NCI-H187 treated with DMSO at 0.1 percent for 48 hours (cell line): ENCODE results near the gene CTNS.
"Not testable (repeated sequence)": the region's sequence is repeated elsewhere in the genome, so short reads cannot be mapped to it uniquely, and the experiment has no call there.

ENCODE experiments used
- DNase-seq: peaks from one replicate; lab custom pipeline; 2025; lab: John Stamatoyannopoulos, UW

Gene CTNS

DNA sequence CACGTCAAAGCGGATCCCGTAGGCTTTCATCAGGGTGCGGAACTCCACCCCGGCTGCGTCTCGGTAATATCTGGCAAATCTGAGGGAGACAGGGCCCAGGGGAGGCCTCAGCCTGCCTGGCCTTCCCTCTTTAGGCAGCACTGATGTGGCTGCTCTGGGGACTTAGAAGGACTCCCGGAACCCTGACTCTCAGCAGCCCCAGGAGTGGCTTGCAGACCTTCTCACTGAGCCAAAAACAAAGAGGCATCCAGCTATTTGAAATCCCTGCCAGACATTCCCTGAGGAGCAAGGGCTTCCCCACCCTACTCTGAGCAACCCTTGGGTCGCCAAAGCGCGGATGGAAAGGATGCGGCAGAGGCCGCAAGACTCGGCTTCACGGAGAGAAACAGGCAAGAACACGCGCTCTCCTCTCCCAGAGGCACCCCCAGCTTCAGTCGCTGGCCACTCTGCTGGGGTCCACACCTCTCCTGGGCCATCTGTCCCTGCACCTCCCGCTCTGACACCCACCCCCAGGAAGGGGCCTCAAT, 51.5 kb downstream of the CTNS start:
- no peak for DNase-seq

DNA sequence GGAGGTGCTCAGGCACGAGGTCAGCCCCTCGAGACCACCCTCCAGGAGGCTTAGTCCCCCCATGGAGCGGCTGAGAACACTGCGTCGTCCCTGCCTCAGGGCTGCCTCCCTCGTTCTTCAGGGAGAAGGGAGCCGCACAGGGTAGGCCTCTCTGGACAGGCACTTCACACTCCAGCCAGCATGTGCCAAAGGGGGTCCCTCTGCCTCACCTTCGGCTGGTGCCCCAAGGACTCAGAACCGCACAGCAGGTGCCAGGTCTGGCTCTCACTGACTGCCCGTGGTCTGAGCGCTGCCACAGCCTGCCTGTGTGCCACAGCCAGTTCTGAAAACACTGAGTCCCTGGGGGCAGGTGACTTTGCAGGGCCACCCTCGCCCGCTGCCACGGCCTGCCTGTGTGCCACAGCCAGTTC, 52.3 kb downstream of the CTNS start:
- DNase-seq = no peak

DNA sequence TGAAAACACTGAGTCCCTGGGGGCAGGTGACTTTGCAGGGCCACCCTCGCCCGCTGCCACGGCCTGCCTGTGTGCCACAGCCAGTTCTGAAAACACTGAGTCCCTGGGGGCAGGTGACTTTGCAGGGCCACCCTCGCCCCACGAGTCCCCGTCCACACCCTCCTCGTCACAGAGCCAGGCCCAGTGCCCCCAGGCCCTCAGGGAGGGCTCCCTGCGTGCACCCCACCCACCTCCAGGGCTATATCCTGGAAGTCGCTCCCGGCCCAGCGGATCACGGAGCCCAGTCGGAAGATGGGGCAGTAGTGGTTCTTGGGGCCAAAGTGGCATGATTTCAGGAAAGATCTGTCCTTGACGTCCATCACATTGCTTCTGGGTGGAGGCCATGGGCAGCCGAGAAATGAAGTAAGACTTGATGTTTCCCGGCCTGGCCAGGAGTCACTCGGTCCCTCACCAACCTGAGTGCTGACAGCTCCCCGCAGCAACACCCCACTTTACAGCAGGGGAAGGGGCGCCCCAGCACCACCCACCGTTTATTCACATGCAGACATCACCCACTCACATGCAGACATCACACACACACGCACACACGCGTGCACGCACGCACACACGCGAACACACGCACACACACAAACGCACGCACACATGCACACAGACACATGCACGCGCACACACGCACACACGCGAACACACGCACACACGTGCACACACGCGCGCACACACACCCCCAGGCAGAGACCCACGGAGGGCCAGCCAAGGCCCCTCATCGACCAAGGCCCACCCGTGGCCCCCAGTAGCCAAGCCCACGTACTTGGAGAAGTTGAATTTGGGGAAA, 52.9 kb downstream of the CTNS start:
- no peak for DNase-seq

GRCh38 chr17:3690094-3690715, 53.6 kb downstream of the CTNS start:
- DNase-seq = no peak

DNA sequence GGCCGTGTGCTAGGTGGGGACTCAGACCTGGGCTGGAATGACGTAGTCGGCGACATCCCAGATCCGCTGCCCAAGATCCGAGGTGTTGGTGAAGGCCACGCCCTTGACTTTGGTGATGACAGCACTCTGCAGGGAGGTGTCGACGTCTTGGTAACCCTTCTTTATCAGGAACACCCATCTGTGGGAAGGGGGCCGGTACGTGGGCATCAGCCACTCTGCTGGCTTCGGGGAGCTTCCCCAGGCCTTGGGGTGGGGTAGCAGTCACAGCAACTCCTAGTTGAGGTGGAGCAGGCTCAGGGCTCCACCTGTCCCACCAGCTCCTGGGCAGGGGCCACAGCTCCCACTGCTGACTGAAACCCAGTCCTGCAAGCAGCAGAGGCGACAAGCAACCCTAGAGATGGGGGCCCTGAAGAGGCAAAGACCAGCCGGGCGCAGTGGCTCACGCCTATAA, 55.1 kb downstream of the CTNS start:
- DNase-seq = no peak

- no peak for DNase-seq
Observed at GRCh38 chr17:3692346-3692745, 55.8 kb downstream of the CTNS start.

DNA sequence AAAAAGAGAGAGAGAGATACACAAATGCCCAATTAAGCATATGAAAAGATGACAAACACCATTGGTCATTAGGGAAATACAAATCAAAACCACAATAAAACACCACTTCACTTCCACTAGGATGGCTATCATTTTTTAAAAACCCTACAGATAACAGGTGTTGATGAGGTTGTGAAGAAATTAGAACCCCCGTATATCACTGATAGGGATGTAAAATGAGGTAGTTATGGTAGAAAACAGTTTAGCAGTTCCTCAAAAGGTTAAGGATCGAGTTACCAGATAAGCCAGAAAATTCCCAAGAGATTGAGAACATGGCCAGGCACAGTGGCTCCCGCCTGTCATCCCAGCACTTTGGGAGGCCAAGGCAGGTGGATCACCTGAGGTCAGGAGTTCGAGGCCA, 56.6 kb downstream of the CTNS start:
- no peak for DNase-seq

DNA sequence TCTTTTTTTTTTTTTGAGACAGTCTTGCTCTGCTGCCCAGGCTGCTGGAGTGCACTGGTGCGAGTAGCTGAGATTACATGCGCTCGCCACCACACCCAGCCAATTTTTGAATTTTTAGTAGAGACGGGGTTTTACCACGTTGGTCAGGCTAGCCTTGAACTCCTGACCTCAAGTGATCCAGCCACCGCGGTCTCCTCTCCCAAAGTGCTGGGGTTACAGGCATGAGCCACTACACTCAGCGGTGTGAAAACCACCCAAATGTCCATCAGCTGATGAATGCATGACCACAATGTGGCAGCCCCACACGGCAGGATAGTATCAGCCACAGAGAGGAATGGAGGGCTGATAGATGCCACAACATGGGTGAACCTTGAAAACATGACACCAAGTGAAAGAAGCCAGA, 57.3 kb downstream of the CTNS start:
- no peak for DNase-seq

DNA sequence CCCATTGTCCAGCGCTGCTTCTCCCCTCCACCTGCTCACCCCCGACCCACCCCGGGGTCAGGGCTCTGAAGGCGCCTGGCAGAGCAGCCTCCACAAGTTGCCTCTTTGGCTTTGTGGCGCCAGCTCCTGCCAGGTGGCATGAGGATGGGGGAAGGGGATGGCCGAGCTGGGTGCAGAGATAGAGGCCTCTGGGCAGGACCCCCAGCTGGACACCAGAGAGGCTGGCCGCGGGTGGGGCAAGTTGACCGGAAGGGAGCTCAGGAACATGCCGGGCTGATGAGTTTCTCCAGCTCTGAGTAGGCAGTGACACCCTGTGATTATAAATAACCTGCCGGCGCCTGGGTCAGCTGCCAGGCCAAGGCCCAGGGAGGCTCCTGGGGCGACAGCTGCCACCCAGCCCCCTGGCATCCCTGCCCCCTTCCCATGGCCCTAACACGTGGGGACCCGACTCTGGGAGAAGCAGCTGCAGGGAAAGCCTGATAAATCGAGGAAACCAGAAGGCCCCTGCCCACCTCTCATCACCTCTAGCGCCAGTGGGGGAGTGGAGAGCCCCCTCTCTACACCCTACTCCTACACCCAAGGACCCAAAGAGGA, 58.7 kb downstream of the CTNS start:
- DNase-seq = no peak

DNA sequence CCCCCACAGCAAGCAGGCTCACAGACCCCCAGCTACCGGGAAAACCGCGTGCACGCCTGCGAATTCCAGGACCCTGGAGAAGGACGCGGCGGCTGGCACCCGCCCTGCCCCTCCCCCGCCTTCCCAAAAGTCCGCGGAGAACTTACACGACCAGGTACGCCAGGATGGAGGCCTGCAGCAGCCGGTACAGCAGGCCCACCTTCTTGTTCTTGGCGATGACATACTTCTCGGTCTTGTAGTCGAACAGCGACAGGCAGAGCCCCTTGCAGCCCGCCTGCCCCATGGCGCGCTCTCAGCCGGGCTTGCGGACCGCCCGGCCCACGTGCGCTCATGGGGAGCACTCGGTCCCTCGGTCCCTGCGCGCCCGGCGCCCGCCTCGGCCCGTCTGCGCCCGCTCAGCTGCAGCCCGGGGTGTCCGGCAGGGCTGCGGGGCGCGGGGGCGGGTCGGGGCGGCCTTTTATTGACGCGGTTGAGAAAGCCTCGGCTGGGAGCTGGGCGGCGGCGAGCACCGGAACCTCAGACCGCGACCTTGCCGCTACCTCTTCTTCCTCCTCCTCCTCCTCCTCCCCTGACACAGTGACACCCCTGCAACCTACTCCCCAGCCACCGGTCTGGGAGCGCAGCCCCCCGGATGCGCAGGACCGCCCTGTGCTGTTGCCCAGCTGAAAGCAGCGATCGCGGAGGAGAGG, 59.3 kb downstream of the CTNS start, which contains the start of gene P2RX5:
TSS of gene P2RX5 (minus strand) at position 433 of the 689 bp plus-strand sequence. CDS start at position 283, 150 bp downstream.
- DNase-seq = no peak

GRCh38 chr17:3697103-3697476, 60.5 kb downstream of the CTNS start:
- DNase-seq = no peak

DNA sequence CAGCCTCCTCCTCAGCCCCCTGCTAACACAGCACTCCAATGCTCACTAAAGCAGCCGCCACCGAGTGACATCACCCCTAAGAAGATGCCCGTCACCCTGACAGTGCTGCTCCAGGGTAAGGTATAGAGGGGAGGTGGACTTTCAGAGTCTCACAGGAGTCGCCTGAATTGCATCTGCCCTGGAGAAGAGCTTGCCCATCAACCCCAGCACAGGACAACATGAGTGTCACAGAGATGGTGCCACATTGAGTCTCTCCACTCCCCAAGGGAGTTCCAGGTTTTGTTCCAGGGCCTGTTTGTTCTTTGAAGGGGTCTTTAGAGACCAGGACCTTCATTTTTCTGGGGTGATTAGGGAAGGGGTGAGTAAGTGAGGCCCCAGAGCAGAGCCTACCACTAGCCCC, 61.6 kb downstream of the CTNS start:
- no peak for DNase-seq

DNA sequence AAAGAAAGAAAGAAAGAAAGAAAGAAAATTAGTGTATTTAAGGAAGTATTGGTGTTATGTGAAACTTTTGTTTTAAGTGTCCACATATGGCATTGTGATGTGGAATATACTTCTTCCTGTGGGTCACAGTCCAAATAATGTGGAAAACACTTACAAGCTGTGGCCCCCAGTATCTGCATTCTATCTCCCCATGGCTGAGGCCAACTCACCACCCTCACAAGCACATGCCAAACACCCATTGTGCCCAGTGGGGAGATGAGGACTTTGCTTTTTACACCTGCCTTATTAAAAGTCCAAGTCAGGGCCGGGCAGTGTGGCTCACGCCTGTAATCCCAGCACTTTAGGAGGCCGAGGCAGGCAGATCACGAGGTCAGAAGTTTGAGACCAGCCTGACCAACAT, 63.4 kb downstream of the CTNS start:
- DNase-seq = no peak

GRCh38 chr17:3702041-3702539, 65.5 kb downstream of the CTNS start:
- DNase-seq = not testable (repeated sequence)

DNA sequence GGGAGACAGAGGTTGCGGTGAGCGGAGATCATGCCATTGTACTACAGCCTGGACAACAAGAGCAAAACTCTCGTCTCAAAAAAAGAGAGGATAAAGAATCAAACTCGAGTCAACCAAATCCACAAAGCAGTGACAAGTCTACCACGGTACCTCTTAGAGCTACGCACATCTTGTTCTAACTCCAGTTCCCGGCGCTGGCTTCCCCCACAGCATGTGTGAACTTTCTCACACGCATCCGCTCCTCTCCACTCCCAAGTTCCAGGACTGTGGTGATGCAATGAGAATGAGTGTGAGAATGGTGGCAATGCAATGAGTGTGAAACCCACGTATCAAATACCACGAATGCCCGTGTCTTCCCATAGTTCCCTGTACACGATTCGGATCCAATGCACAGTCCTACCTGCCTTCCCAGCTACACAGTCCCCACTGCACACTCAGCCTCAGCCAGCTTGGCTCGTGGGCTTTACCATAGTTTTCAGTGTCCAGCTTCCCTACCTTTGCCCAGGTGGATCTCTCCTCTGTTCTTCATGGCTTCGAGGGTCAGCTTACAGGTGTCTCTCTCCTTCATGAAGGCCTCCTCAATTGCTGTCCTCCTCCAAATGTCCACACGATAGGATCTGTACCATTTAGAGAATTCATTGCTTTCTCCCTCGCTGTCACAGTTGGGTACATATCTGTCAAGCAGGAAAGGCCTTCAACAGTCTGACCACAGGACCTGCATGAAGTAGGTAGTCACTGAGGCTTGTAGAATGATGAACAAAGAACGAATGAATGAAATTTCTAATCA, 68.6 kb downstream of the CTNS start:
- no peak for DNase-seq

DNA sequence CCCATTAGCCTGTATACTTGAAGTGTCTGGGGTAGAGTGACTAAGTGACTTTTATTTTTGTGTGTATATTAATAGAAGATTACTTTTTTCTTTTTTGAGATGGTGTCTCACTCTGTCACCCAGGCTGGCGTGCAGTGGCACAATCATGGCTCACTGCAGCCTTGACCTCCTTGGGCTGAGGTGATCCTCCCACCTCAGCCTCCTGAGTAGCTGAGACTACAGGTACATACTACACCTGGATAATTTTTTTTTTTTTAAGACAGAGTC, 69.1 kb downstream of the CTNS start:
- not testable (repeated sequence) for DNase-seq

DNA sequence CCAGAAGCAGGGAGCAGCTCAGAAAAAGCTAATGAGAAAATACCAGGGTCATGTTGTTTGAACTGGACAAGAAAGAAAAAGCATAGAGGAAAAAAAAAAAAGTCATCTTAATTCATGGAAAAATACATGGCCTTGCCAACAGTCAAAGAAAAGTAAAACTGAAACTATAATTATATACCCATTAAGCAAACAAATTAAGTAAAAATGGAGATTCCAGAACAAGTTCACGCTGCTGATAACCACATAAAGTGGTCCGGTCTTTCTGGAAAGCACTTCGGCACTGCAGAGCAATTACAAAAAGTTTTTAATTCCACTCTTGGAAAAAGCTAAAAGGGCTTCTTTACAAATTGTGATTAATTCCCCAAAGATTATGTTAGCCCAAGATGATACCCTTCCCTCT, 71.8 kb downstream of the CTNS start:
- DNase-seq = no peak

- no peak for DNase-seq
Observed at GRCh38 chr17:3710951-3711383, 74.4 kb downstream of the CTNS start.
